ENCODE results near the gene TRNP1. TPM values are rescaled to one million over a fixed set of nuclear protein-coding genes. Genes with fewer than 3 reads are reported as not detected.

The TRNP1 gene
- total RNA-seq, 1 donor from 2014 or later: 42.2 TPM

- no peak for DNase-seq (ENCODE audit: low spot score)
- intact Hi-C loops (cut with DNase I): no loop called here
These were observed 21.8 kb downstream of the TRNP1 start for GRCh38 chr1:27015260-27015659.

- DNase-seq (ENCODE audit: low spot score): no peak
- intact Hi-C loops (cut with DNase I): no loop called here
These were observed 22.9 kb downstream of the TRNP1 start for GRCh38 chr1:27016376-27016775.

- no peak for DNase-seq (ENCODE audit: low spot score)
- intact Hi-C loops (cut with DNase I): no loop called here
These were observed 23.7 kb downstream of the TRNP1 start for GRCh38 chr1:27017207-27017606.

- intact Hi-C loops (cut with DNase I): no loop called here
- DNase-seq (ENCODE audit: low spot score): no peak
These were observed 24.8 kb downstream of the TRNP1 start for GRCh38 chr1:27018316-27018715.

GRCh38 chr1:27021354-27022031 is 28.0 kb downstream of the TRNP1 start:
- intact Hi-C loops (cut with DNase I): no loop called here
- DNase-seq (ENCODE audit: low spot score): no peak

GRCh38 chr1:27025718-27026117 is 32.2 kb downstream of the TRNP1 start:
- intact Hi-C loops (cut with DNase I): no loop called here

GRCh38 chr1:27026621-27027574 is 33.4 kb downstream of the TRNP1 start:
- no peak for DNase-seq (ENCODE audit: low spot score)
- intact Hi-C loops (cut with DNase I): no loop called here

More at GRCh38 chr1:27025718-27026117, 32.2 kb downstream of the TRNP1 start:
- no peak for DNase-seq (ENCODE audit: low spot score)

GRCh38 chr1:27027575-27028250 is 34.2 kb downstream of the TRNP1 start:
- intact Hi-C loops (cut with DNase I): no loop called here
- DNase-seq (ENCODE audit: low spot score): no peak

- intact Hi-C loops (cut with DNase I): no loop called here
- no peak for DNase-seq (ENCODE audit: low spot score)
These were observed 36.0 kb downstream of the TRNP1 start for GRCh38 chr1:27029517-27029916.

GRCh38 chr1:27031235-27032118 is 38.0 kb downstream of the TRNP1 start:
- intact Hi-C loops (cut with DNase I): loop anchor here (5.0 kb wide), 1 partner anchor 34 kb away; no protein-coding TSS in a partner anchor
- DNase-seq (ENCODE audit: low spot score): peak; percentile 91

GRCh38 chr1:27032119-27032461 is 38.6 kb downstream of the TRNP1 start:
- intact Hi-C loops (cut with DNase I): loop anchor here (5.0 kb wide), 1 partner anchor 35 kb away; no protein-coding TSS in a partner anchor
- no peak for DNase-seq (ENCODE audit: low spot score)

- DNase-seq (ENCODE audit: low spot score): no peak
- intact Hi-C loops (cut with DNase I): loop anchor here (5.0 kb wide), 1 partner anchor 36 kb away; no protein-coding TSS in a partner anchor
These were observed 39.7 kb downstream of the TRNP1 start for GRCh38 chr1:27033043-27033746.

- no peak for DNase-seq (ENCODE audit: low spot score)
- intact Hi-C loops (cut with DNase I): no loop called here
These were observed 41.9 kb downstream of the TRNP1 start for GRCh38 chr1:27035344-27035743.

GRCh38 chr1:27036718-27037117 is 43.2 kb downstream of the TRNP1 start:
- DNase-seq (ENCODE audit: low spot score): no peak
- intact Hi-C loops (cut with DNase I): no loop called here

GRCh38 chr1:27037518-27037917 is 44.0 kb downstream of the TRNP1 start:
- DNase-seq (ENCODE audit: low spot score): no peak
- intact Hi-C loops (cut with DNase I): no loop called here

- no peak for DNase-seq (ENCODE audit: low spot score)
- intact Hi-C loops (cut with DNase I): no loop called here
These were observed 44.5 kb downstream of the TRNP1 start for GRCh38 chr1:27038020-27038419.

GRCh38 chr1:27042670-27043069 is 49.2 kb downstream of the TRNP1 start:
- intact Hi-C loops (cut with DNase I): loop anchor here (10.0 kb wide), 1 partner anchor 562 kb away; the partner anchor contains the start of gene AHDC1
- no peak for DNase-seq (ENCODE audit: low spot score)

GRCh38 chr1:27044613-27045151 is 51.2 kb downstream of the TRNP1 start:
- DNase-seq (ENCODE audit: low spot score): peak; percentile 95
- intact Hi-C loops (cut with DNase I): loop anchor here (2.0 to 10.0 kb wide), 3 partner anchors 46 to 560 kb away; partner anchors contain the start of gene AHDC1
